Panc1 (cell line): ENCODE data around the gene ALS2CL.

Experiments
- TCF7L2 ChIP-seq: IDR thresholded peaks from 2 replicates; pipeline ENCODE4 v1.6.1; 2011; ENCODE audit warnings: mild to moderate bottlenecking, low read depth, low read length, inconsistent platforms
- TF ChIP-seq, protein P1 (sequence below): fragments of 450-650 bp; IDR thresholded peaks from 2 replicates; pipeline ENCODE4 v1.5.1; 2017; ENCODE audit warnings: mild to moderate bottlenecking

GRCh38 chr3:46714728-46715506 is 21.4 kb upstream of the ALS2CL start:
- TF ChIP-seq, protein P1, sequence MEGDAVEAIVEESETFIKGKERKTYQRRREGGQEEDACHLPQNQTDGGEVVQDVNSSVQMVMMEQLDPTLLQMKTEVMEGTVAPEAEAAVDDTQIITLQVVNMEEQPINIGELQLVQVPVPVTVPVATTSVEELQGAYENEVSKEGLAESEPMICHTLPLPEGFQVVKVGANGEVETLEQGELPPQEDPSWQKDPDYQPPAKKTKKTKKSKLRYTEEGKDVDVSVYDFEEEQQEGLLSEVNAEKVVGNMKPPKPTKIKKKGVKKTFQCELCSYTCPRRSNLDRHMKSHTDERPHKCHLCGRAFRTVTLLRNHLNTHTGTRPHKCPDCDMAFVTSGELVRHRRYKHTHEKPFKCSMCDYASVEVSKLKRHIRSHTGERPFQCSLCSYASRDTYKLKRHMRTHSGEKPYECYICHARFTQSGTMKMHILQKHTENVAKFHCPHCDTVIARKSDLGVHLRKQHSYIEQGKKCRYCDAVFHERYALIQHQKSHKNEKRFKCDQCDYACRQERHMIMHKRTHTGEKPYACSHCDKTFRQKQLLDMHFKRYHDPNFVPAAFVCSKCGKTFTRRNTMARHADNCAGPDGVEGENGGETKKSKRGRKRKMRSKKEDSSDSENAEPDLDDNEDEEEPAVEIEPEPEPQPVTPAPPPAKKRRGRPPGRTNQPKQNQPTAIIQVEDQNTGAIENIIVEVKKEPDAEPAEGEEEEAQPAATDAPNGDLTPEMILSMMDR, result no peak
- no peak for TF ChIP-seq TCF7L2
